Kidney epithelial cell (primary cell): Measurements from ENCODE around the gene GHR. TPM values are rescaled to one million over a fixed set of nuclear protein-coding genes. Genes with fewer than 3 reads are reported as not detected.
A peak's percentile ranks its signal among the peaks of the same experiment; 100 is the strongest.

Source experiments
- DNase-seq: peaks from one replicate; pipeline ENCODE4 v3.0.0-alpha.2; 2010; ENCODE audit warnings: low read depth
- H3K27me3 ChIP-seq: 2 replicates; pipeline ENCODE4 v1.6.0; 2011; ENCODE audit warnings: low read length; ENCODE audit not compliant: control insufficient read depth, insufficient read depth
- H3K36me3 ChIP-seq: 2 replicates; pipeline ENCODE4 v1.5.1; 2011; ENCODE audit warnings: low read length; ENCODE audit not compliant: control insufficient read depth, insufficient read depth
- H3K4me3 ChIP-seq: 2 replicates; pipeline ENCODE4 v1.5.1; 2011; ENCODE audit warnings: low read depth, mild to moderate bottlenecking, control low read depth, low read length
- total RNA-seq: library from RNA; depleted of rRNA; stranded (reverse); fragments of >200 nt; gene quantifications from 2 replicates; pipeline ENCODE4 v1.2.3, GENCODE V29; 2015
- TF ChIP-seq, protein P1 (sequence below): IDR thresholded peaks from 2 replicates; pipeline ENCODE4 v1.5.1; 2011; ENCODE audit warnings: mild to moderate bottlenecking, moderate library complexity, low read length, control low read depth, inconsistent platforms; ENCODE audit not compliant: insufficient read depth, poor library complexity, severe bottlenecking

GHR gene
- total RNA-seq, 1 donor from 2014 or later = 0.63 TPM

DNA sequence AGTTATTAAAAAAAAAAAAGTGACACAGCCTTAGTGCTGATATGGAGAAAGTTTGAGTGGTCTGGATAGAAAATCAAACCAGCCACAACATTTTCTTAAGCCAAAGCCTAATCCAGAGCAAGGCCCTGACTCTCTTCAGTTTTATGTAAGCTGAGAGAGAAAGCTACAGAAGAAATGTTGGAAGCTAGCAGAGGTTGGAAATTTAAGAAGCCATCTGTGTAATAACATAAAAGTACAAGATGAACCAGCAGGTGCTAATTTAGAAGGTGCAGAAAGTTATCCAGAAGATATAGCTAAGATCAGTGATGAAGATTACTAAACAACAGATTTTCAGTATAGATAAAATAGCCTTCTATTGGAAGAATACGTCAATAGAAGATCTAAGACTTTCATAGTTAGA lies 102.9 kb downstream of the GHR start:
- TF ChIP-seq, protein P1, sequence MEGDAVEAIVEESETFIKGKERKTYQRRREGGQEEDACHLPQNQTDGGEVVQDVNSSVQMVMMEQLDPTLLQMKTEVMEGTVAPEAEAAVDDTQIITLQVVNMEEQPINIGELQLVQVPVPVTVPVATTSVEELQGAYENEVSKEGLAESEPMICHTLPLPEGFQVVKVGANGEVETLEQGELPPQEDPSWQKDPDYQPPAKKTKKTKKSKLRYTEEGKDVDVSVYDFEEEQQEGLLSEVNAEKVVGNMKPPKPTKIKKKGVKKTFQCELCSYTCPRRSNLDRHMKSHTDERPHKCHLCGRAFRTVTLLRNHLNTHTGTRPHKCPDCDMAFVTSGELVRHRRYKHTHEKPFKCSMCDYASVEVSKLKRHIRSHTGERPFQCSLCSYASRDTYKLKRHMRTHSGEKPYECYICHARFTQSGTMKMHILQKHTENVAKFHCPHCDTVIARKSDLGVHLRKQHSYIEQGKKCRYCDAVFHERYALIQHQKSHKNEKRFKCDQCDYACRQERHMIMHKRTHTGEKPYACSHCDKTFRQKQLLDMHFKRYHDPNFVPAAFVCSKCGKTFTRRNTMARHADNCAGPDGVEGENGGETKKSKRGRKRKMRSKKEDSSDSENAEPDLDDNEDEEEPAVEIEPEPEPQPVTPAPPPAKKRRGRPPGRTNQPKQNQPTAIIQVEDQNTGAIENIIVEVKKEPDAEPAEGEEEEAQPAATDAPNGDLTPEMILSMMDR = no peak
- no peak overlapping the region for H3K4me3 ChIP-seq
- no peaks in the 10 kb centered on the region for H3K36me3 ChIP-seq
- no peaks in the 10 kb centered on the region for H3K27me3 ChIP-seq
- DNase-seq = no peak

DNA sequence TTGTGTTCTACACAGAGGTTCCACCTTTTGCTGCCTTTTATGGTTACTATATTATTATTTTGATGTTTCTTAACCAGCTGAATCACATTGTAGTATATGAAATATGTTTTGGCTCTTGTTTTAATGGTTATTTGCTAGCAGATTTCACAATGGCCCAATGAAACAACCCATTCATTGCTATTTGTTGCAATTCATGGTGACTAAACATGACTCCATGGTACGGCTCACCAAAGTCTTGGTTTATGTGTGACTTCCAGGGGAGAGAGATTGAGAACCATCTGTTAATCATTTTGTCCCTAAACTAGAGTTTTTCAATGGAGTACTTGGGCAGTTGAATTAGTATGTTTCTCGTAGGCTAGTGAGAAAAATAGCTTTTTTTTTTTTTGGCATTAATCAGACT lies 108.4 kb downstream of the GHR start:
- H3K36me3 ChIP-seq = no peaks in the 10 kb centered on the region
- TF ChIP-seq, protein P1 = no peak
- no peak overlapping the region for H3K4me3 ChIP-seq
- H3K27me3 ChIP-seq = no peaks in the 10 kb centered on the region
- no peak for DNase-seq

DNA sequence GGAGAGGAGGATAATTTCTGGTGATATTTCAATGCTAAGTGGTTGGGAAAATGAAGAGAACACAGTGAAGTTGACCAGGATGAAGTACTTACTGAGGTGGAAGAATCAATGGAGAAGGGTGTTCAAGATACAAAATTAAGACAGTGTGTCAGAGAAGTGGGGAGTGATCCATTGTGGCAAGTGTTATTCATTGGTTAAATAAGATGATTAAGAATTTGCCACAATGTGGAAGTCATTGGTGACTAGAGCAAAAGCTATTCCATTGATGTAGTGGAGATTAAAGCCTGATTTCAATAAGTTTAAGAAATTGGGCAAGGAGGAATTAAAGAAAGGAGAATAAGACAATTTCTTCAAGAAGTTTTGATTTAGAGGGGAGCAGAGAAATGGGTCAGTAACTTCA lies 118.9 kb downstream of the GHR start:
- no peaks in the 10 kb centered on the region for H3K27me3 ChIP-seq
- H3K36me3 ChIP-seq = no peaks in the 10 kb centered on the region
- no peak overlapping the region for H3K4me3 ChIP-seq
- no peak for DNase-seq
- TF ChIP-seq, protein P1 = no peak

DNA sequence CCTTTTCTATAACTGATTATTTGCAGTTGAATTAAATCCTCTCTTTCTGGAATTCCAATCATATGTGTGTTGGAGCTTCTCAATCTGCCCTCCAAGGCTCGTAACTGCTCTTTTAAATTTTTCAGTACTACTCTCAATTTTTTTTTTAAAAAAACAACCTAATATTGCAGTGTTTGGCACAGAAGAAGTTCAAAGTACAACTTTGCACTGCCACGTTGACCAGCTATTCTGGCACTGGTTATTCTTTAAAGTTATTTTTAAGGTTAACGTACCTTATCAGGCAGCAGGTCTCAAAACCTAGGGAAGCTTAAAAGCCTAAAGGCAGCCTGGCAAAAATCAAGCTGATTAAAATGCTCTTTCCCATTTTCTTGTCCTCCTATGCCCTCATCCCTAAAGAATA lies 120.5 kb downstream of the GHR start:
- H3K27me3 ChIP-seq = no peaks in the 10 kb centered on the region
- H3K4me3 ChIP-seq = no peak overlapping the region
- H3K36me3 ChIP-seq = no peaks in the 10 kb centered on the region
- no peak for DNase-seq
- TF ChIP-seq, protein P1 = no peak

DNA sequence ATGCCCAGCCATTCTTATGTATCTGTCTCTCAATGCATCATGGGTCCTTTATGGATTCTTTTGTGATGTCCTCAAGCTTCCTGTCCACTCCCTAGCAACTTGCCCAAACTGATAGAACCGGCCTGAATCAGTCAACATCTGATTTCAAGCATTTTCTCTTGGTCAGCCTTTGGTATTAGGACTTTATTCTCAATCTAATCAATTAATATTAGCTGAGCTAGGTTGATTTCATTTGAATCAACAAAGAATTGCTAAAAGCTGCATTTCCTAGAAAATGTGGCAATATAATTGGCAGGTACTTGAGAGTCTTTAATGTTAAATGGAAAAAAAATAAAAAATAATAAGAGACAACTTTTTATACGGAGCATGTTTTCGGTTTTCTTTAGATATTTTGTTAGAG lies 121.8 kb downstream of the GHR start:
- no peak for DNase-seq
- H3K4me3 ChIP-seq = no peak overlapping the region
- no peaks in the 10 kb centered on the region for H3K36me3 ChIP-seq
- TF ChIP-seq, protein P1 = no peak
- H3K27me3 ChIP-seq = no peaks in the 10 kb centered on the region

DNA sequence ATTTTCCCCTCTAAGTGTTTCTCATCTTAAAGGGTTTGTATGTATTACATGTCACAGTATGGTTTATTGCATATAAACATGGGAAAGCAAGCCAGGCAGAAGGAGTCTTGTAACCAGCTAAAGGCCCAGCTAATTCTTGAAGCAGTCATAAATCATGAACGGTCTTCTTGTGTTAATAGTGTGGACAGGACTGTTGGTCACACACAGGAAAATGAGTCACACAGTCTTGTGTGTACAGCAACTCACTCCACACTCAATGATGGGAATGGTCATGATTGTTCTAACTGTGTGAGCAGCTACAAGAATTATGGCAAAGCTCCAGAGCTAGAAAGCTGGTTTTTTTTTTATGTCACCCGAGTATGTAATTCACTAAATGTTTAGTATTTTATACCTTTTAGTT lies 123.9 kb downstream of the GHR start:
- Histone ChIP-seq H3K36me3 (no peaks in the 10 kb centered on the region), H3K27me3 (no peaks in the 10 kb centered on the region), H3K4me3 (no peak overlapping the region)
- TF ChIP-seq, protein P1 = no peak
- DNase-seq = peak; percentile 51
